ENCODE measurements around the gene SYNC.

The SYNC gene

GRCh38 chr1:32709476-32709875, 6.9 kb upstream of the SYNC start:
- Histone ChIP-seq H3K9me2 (replicated peaks; ENCODE audit: insufficient read depth, low read length) (no peaks in the 10 kb centered on the region), H3K4me2 (ENCODE audit: low read depth, low read length) (no peak overlapping the region), H3K36me3 (replicated peaks; ENCODE audit: insufficient read depth, low read length) (no peaks in the 10 kb centered on the region), H3F3A (ENCODE audit: insufficient read depth, low read length) (no peaks in the 10 kb centered on the region), H3K9ac (ENCODE audit: low read length) (no peak overlapping the region), H4K20me1 (ENCODE audit: insufficient read depth, low read length) (no peaks in the 10 kb centered on the region), H3K27me3 (replicated peaks; ENCODE audit: insufficient read depth, low read length) (no peaks in the 10 kb centered on the region), H3K79me2 (ENCODE audit: low read length) (no peaks in the 10 kb centered on the region), H2AFZ (ENCODE audit: low read length) (no peak overlapping the region), H3K4me3 (ENCODE audit: low read length) (no peak overlapping the region), H3K4me1 (ENCODE audit: low read length) (no peaks in the 10 kb centered on the region), H3K27ac (ENCODE audit: low read length) (no peak overlapping the region), H3K9me3 (replicated peaks; ENCODE audit: insufficient read depth, low read length) (no peaks in the 10 kb centered on the region)
- no peak; the same call in 1 of the 2 replicates for TF ChIP-seq CTCF (IDR thresholded peaks at IDR 0.05; ENCODE audit: low read length)
- no peak for TF ChIP-seq EZH2phosphoT487 (IDR thresholded peaks at IDR 0.05; ENCODE audit: low read length)
- TF ChIP-seq EZH2 (optimal IDR thresholded peaks at IDR 0.05; ENCODE audit: low read depth, low read length): no peak
- no peak for DNase-seq

GRCh38 chr1:32709075-32709474, 6.5 kb upstream of the SYNC start:
- no peaks in the 10 kb centered on the region for H3K4me1 ChIP-seq (ENCODE audit: low read length)
- H3K9ac ChIP-seq (ENCODE audit: low read length): no peak overlapping the region
- no peaks in the 10 kb centered on the region for H3K9me3 ChIP-seq (replicated peaks; ENCODE audit: insufficient read depth, low read length)
- no peak for DNase-seq
- H3K36me3 ChIP-seq (replicated peaks; ENCODE audit: insufficient read depth, low read length): no peaks in the 10 kb centered on the region
- H2AFZ ChIP-seq (ENCODE audit: low read length): no peak overlapping the region
- H3K4me2 ChIP-seq (ENCODE audit: low read depth, low read length): no peak overlapping the region
- no peaks in the 10 kb centered on the region for H3K9me2 ChIP-seq (replicated peaks; ENCODE audit: insufficient read depth, low read length)
- H3F3A ChIP-seq (ENCODE audit: insufficient read depth, low read length): no peaks in the 10 kb centered on the region
- H4K20me1 ChIP-seq (ENCODE audit: insufficient read depth, low read length): no peaks in the 10 kb centered on the region
- TF ChIP-seq EZH2phosphoT487 (IDR thresholded peaks at IDR 0.05; ENCODE audit: low read length): no peak
- no peak for TF ChIP-seq CTCF (IDR thresholded peaks at IDR 0.05; ENCODE audit: low read length)
- TF ChIP-seq EZH2 (optimal IDR thresholded peaks at IDR 0.05; ENCODE audit: low read depth, low read length): no peak
- H3K4me3 ChIP-seq (ENCODE audit: low read length): no peak overlapping the region
- 0 out of 2 replicates have a peak, but pooled peaks cover under 1% of the 10 kb centered on the region for H3K27me3 ChIP-seq (replicated peaks; ENCODE audit: insufficient read depth, low read length)
- H3K79me2 ChIP-seq (ENCODE audit: low read length): no peaks in the 10 kb centered on the region
- H3K27ac ChIP-seq (ENCODE audit: low read length): no peak overlapping the region

GRCh38 chr1:32706491-32706890, 3.9 kb upstream of the SYNC start:
- TF ChIP-seq EZH2phosphoT487 (IDR thresholded peaks at IDR 0.05; ENCODE audit: low read length) (no peak), EZH2 (optimal IDR thresholded peaks at IDR 0.05; ENCODE audit: low read depth, low read length) (no peak), CTCF (IDR thresholded peaks at IDR 0.05; ENCODE audit: low read length) (no peak)
- Histone ChIP-seq H3K4me2 (ENCODE audit: low read depth, low read length) (no peak overlapping the region), H3F3A (ENCODE audit: insufficient read depth, low read length) (no peaks in the 10 kb centered on the region), H3K27ac (ENCODE audit: low read length) (no peak overlapping the region), H3K9me2 (replicated peaks; ENCODE audit: insufficient read depth, low read length) (no peaks in the 10 kb centered on the region), H3K9me3 (replicated peaks; ENCODE audit: insufficient read depth, low read length) (no peaks in the 10 kb centered on the region), H3K79me2 (ENCODE audit: low read length) (no peaks in the 10 kb centered on the region), H3K4me3 (ENCODE audit: low read length) (no peak overlapping the region), H3K36me3 (replicated peaks; ENCODE audit: insufficient read depth, low read length) (no peaks in the 10 kb centered on the region), H2AFZ (ENCODE audit: low read length) (no peak overlapping the region), H4K20me1 (ENCODE audit: insufficient read depth, low read length) (no peaks in the 10 kb centered on the region), H3K9ac (ENCODE audit: low read length) (no peak overlapping the region), H3K27me3 (replicated peaks; ENCODE audit: insufficient read depth, low read length) (peaks cover 9% of the 10 kb centered on the region; the same call in 1 of the 2 replicates), H3K4me1 (ENCODE audit: low read length) (no peaks in the 10 kb centered on the region)
- DNase-seq: no peak
